ENCODE results near the gene HOXD8.

Gene HOXD8

DNA sequence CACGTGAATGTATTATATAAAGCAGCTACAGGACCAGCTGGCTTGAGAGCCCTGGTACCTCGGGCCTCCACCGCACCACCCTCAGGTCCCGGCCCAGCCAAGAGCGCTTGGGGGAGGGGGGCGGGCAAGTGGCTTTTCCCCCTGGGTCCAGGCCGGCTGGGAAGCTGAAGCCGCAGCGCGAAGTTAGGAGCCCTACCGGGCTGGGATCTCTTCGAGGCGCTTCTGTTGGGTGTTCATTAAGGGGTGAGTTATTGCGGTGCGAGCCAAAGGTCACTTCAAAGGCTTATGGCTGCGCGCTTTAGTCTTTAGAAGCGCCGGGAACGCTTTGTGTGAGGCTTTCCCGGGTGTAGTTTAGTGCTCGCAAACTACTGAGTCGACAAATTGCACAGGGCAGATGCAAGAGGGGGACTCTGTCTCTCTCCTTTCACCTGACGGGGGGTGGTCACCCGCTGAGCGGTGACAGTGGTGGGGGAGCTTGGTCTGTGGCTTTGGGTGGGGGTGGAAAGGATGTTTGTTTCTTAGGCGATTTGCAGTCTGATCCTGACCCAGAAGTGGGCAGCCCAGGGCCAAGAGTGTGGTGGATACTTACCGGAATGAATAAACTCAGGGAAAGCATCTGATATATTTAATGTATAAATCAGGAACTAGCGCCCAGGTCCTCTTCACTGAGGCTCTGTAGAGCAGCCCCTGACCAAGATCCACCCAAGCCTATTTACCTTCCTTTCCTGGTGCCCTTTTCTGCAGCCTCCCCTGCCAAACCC, 33.6 kb downstream of the HOXD8 start:
- no peak overlapping the region for H3K4me3 ChIP-seq (ENCODE audit: low read length)
- TF ChIP-seq, protein P1, sequence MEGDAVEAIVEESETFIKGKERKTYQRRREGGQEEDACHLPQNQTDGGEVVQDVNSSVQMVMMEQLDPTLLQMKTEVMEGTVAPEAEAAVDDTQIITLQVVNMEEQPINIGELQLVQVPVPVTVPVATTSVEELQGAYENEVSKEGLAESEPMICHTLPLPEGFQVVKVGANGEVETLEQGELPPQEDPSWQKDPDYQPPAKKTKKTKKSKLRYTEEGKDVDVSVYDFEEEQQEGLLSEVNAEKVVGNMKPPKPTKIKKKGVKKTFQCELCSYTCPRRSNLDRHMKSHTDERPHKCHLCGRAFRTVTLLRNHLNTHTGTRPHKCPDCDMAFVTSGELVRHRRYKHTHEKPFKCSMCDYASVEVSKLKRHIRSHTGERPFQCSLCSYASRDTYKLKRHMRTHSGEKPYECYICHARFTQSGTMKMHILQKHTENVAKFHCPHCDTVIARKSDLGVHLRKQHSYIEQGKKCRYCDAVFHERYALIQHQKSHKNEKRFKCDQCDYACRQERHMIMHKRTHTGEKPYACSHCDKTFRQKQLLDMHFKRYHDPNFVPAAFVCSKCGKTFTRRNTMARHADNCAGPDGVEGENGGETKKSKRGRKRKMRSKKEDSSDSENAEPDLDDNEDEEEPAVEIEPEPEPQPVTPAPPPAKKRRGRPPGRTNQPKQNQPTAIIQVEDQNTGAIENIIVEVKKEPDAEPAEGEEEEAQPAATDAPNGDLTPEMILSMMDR (IDR thresholded peaks at IDR 0.05; ENCODE audit: insufficient read depth, low read depth, low read length, missing control alignments), result no peak
- DNase-seq (ENCODE audit: low read depth), result no peak

DNA sequence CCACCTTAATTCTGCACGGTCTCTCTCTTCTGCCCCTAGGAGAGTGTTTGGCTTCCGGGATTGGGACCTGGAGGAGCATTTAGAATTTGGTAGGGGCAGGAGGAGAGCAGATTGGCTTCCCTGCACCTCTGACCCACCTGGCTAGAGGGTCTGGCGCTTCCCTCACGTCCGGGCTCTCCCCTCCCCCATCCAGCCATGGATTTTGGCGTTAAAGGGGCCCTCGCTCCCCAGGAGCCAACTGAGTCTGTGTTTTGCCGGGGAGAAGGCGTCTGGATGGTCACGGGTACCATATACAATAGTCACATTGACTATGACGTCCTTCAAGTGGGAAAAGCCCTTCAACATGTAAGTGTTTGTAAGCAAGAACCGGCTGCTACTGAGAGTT, 34.2 kb downstream of the HOXD8 start:
- H3K4me3 ChIP-seq (ENCODE audit: low read length), result no peak overlapping the region
- TF ChIP-seq, protein P1 (IDR thresholded peaks at IDR 0.05; ENCODE audit: insufficient read depth, low read depth, low read length, missing control alignments), result no peak
- DNase-seq (ENCODE audit: low read depth), result no peak

DNA sequence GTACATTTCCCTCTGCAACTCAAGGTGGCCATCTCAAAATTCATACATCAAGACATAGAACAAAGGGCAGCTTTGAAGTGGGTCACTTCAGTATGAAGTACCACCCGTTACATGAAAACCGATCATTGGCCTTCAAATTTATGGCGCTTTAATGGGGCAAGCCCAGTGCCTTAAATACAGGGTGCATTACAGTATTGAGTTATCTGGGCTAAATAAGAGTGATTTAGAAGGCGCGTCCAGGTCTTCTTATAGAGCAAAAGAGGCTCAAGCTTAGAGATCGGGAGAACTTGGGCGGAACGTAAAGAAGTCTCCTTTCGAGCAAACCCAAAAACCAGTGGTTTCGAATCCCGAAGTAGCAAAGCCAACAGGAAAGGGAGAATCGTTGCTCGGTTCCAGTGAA, 34.7 kb downstream of the HOXD8 start:
- TF ChIP-seq, protein P1 (IDR thresholded peaks at IDR 0.05; ENCODE audit: insufficient read depth, low read depth, low read length, missing control alignments), result no peak
- DNase-seq (ENCODE audit: low read depth), result no peak
- no peak overlapping the region for H3K4me3 ChIP-seq (ENCODE audit: low read length)

DNA sequence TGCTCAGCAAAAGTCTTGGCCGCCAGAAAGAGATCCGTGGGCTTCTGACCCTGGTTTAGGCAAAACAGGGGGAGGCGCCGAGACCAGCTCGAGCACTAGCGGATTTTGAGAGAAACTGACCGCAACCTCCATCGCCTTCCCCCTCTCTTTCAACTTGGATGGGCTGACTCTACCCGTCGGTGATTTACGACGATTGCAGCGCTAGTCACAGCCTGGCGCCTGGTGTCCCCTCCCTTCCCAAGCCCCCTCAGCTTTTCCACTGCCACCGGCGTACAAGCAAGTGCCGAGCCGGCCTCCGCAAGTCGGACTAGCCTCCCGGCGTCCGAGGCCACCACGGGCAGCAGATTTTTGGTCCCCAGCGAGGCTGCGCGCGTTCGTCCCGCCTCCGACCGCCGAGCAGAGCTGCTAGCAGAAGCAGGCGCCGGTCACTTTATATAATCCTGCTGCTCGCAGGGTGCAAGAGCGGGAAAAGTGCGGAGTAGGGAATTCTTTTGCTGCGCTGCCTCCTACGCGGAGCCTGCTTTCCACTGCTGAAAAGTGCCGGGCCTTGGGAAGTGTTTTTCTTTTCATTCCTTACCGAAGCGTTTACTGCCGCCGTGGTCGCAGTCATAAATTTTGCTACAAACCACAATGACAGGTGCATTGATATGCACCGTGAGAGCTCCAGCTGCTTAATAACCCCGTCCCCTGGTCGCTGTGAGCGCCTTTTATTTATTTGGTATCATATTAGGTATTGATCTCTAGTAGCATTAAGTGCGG, 35.3 kb downstream of the HOXD8 start:
- TF ChIP-seq, protein P1 (IDR thresholded peaks at IDR 0.05; ENCODE audit: insufficient read depth, low read depth, low read length, missing control alignments), result no peak
- no peak for DNase-seq (ENCODE audit: low read depth)
- no peak overlapping the region for H3K4me3 ChIP-seq (ENCODE audit: low read length)

DNA sequence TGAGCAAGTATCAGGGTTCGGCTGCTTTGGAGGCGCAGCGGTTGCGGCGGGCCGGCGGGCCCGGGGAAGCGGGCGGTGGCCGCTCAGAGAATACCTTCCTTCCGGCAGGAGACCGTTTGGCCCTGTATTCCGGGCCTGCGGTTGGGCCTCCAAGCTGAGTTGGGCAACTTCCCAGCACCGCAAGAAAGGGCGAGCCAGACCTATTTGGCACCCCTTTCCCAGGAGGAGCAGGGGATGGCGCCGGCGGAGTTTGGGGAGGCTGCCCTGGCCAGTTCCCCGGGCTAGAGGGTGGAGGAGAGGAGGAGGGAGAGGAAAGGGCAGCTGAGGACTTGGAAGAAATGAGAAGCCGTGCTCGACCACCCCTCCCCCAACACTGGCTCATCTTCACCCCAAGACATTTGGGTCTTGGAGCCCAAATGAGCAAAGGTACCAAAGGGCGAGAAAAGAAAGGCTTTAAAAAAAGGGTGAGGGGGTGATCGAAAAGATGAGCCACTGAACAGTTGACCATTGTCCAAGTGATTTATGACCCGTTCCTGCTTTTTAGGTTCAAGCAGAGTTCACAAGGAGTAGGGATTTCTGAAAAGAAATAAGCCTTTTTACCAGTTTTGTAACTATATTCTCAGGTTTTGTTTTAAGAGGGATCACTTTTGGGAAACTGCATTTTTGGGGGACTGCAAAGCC, 36.0 kb downstream of the HOXD8 start:
- TF ChIP-seq, protein P1 (IDR thresholded peaks at IDR 0.05; ENCODE audit: insufficient read depth, low read depth, low read length, missing control alignments), result no peak
- no peak for DNase-seq (ENCODE audit: low read depth)
- no peak overlapping the region for H3K4me3 ChIP-seq (ENCODE audit: low read length)

DNA sequence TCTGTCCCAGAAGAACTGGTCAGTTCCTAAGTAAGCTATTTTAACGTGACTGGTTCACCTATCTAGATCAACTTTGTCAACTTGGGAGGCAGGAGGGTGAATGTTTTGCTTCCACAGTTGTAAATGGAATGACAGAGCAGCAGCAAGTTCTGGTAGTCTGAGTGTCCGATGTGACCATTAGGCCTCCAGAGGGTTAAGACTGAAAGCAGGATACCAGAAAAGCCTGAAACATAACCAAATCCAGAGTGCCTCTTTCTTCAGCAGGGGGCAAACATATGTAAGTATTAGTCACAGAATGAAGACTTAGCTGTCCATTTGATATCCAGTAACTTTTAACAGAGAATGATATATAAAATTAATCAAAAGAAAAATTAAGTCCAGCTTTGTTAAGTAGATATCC, 36.8 kb downstream of the HOXD8 start:
- DNase-seq (ENCODE audit: low read depth), result no peak
- TF ChIP-seq, protein P1 (IDR thresholded peaks at IDR 0.05; ENCODE audit: insufficient read depth, low read depth, low read length, missing control alignments), result no peak
- no peak overlapping the region for H3K4me3 ChIP-seq (ENCODE audit: low read length)
